ENCODE measurements around the gene SRCAP.

DNA sequence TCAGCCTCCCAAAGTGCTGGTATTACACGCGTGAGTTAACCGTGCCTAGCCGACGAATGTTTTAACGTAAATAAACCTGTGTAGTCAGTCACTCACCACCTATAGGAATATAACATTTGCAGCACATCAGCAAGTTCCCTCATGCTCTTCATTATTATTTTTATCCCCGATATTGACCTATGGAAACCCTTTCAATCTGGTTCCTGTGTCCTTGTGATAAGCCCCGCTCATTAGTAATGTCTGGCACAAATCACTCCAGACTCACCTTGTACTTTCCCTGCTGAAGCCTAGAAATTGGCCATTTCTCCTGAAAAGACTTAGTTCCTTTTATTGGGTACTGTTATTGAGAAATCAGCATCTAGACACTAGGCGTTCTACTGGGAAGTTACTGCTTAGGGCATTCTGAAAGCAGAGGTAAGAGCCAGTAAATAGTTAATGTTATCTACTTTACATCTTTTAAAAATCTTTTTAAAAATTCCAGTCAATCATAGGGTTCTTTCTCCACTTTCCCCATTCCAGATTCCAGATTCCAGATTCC, 47.7 kb downstream of the SRCAP start:
- TF ChIP-seq, protein P1, sequence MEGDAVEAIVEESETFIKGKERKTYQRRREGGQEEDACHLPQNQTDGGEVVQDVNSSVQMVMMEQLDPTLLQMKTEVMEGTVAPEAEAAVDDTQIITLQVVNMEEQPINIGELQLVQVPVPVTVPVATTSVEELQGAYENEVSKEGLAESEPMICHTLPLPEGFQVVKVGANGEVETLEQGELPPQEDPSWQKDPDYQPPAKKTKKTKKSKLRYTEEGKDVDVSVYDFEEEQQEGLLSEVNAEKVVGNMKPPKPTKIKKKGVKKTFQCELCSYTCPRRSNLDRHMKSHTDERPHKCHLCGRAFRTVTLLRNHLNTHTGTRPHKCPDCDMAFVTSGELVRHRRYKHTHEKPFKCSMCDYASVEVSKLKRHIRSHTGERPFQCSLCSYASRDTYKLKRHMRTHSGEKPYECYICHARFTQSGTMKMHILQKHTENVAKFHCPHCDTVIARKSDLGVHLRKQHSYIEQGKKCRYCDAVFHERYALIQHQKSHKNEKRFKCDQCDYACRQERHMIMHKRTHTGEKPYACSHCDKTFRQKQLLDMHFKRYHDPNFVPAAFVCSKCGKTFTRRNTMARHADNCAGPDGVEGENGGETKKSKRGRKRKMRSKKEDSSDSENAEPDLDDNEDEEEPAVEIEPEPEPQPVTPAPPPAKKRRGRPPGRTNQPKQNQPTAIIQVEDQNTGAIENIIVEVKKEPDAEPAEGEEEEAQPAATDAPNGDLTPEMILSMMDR (IDR thresholded peaks at IDR 0.05), result no peak
- TF ChIP-seq POLR2A (IDR thresholded peaks at IDR 0.05), result no peak
